ENCODE measurements around the gene MAP7D3.
"Not testable (repeated sequence)": the region's sequence is repeated elsewhere in the genome, so short reads cannot be mapped to it uniquely, and the experiment has no call there.

MAP7D3 gene

GRCh38 chrX:136250191-136251040 is 784 bp downstream of the MAP7D3 start:
- peak; percentile 30 for DNase-seq

- no peak for DNase-seq
These were observed 5.0 kb downstream of the MAP7D3 start for GRCh38 chrX:136246201-136246600.

- DNase-seq, result not testable (repeated sequence)
These were observed 13.4 kb downstream of the MAP7D3 start for GRCh38 chrX:136237849-136238248.

- no peak for DNase-seq
These were observed 14.1 kb downstream of the MAP7D3 start for GRCh38 chrX:136237074-136237473.

- no peak for DNase-seq
These were observed 22.4 kb downstream of the MAP7D3 start for GRCh38 chrX:136228839-136229207.

GRCh38 chrX:136227948-136228838 is 23.0 kb downstream of the MAP7D3 start:
- no peak for DNase-seq

GRCh38 chrX:136227074-136227473 is 24.1 kb downstream of the MAP7D3 start:
- DNase-seq, result no peak

GRCh38 chrX:136221851-136222513 is 29.2 kb downstream of the MAP7D3 start:
- no peak for DNase-seq

- DNase-seq, result no peak
These were observed 30.2 kb downstream of the MAP7D3 start for GRCh38 chrX:136220951-136221350.

GRCh38 chrX:136220540-136220939 is 30.7 kb downstream of the MAP7D3 start:
- DNase-seq, result no peak

- no peak for DNase-seq
These were observed 31.3 kb downstream of the MAP7D3 start for GRCh38 chrX:136219893-136220292.

- no peak for DNase-seq
These were observed 35.6 kb downstream of the MAP7D3 start for GRCh38 chrX:136215559-136215958.

GRCh38 chrX:136214551-136214950 is 36.6 kb downstream of the MAP7D3 start:
- peak; percentile 42 for DNase-seq

- no peak for DNase-seq
These were observed 38.6 kb downstream of the MAP7D3 start for GRCh38 chrX:136212557-136213111.

GRCh38 chrX:136211766-136212556 is 39.2 kb downstream of the MAP7D3 start:
- no peak for DNase-seq

GRCh38 chrX:136210806-136211205 is 40.4 kb downstream of the MAP7D3 start:
- no peak for DNase-seq

GRCh38 chrX:136210243-136210642 is 41.0 kb downstream of the MAP7D3 start:
- DNase-seq, result no peak

- DNase-seq, result no peak
These were observed 41.4 kb downstream of the MAP7D3 start for GRCh38 chrX:136209751-136210150.

- peak; percentile 31 for DNase-seq
These were observed 42.0 kb downstream of the MAP7D3 start for GRCh38 chrX:136209016-136209738.

GRCh38 chrX:136207546-136207945 is 43.7 kb downstream of the MAP7D3 start:
- no peak for DNase-seq

GRCh38 chrX:136206916-136207315 is 44.3 kb downstream of the MAP7D3 start:
- DNase-seq, result no peak

All from right hindlimb (tissue), 1 donor.